PC-3 (cell line): ENCODE data around the gene CCNB1. TPM values are rescaled to one million over a fixed set of nuclear protein-coding genes. Genes with fewer than 3 reads are reported as not detected.

Experiments
- ATAC-seq: fragments of 200-7000 bp; cut with Tn5 transposase; 2 replicates; pipeline ENCODE4 v1.9.1; 2020; ENCODE audit warnings: mild to moderate bottlenecking, moderate library complexity
- Bru-seq: library from RNA; stranded (reverse); fragments of 400-500 nt; gene quantifications from one replicate; lab custom pipeline; 2021; lab: Mats Ljungman, UMichigan
- BruChase-seq, 2 experiments: library from RNA; stranded (reverse); fragments of 400-500 nt; gene quantifications; one replicate each; lab custom pipeline; 2021; lab: Mats Ljungman, UMichigan
- BruUV-seq: library from RNA; stranded (reverse); fragments of 400-500 nt; replicated peaks from 2 replicates; lab custom pipeline; 2021; lab: Mats Ljungman, UMichigan
- CTCF ChIA-PET: fragments of 300-600 bp; sonication (Branson Sonifier 250); formaldehyde crosslinking; loops from one replicate; lab custom pipeline; 2022; ENCODE audit warnings: antibody characterized with exemption; lab: Charles Lee
- POLR2A ChIA-PET: fragments of 300-600 bp; sonication (Branson Sonifier 250); formaldehyde crosslinking; loops from one replicate; lab custom pipeline; 2022; ENCODE audit warnings: antibody characterized with exemption; ENCODE audit not compliant: unreplicated experiment; lab: Charles Lee
- DNase-seq: peaks from one replicate; pipeline ENCODE4 v3.0.0-alpha.2; 2015
- H2AFZ ChIP-seq: fragments of 300-600 bp; sonication (generic); 2 replicates; pipeline ENCODE4 v1.6.0; 2016; ENCODE audit warnings: antibody characterized with exemption, low read length
- H3F3A ChIP-seq: fragments of 300-600 bp; sonication (generic); one replicate; pipeline ENCODE4 v1.6.0; 2017; ENCODE audit warnings: antibody characterized with exemption, low read length, control low read depth, mild to moderate bottlenecking; ENCODE audit not compliant: unreplicated experiment
- H3K27ac ChIP-seq: fragments of 300-600 bp; sonication (generic); 2 replicates; pipeline ENCODE4 v1.5.1; 2016; ENCODE audit warnings: mild to moderate bottlenecking, low read length
- H3K27me3 ChIP-seq: fragments of 300-600 bp; sonication (generic); 2 replicates; pipeline ENCODE4 v1.6.1; 2016; ENCODE audit warnings: low read length, mixed read lengths
- H3K36me3 ChIP-seq: fragments of 300-600 bp; sonication (generic); 2 replicates; pipeline ENCODE4 v1.6.1; 2016; ENCODE audit warnings: low read depth, mixed run types, low read length, mixed read lengths
- H3K4me1 ChIP-seq: fragments of 300-600 bp; sonication (generic); 2 replicates; pipeline ENCODE4 v1.5.1; 2016; ENCODE audit warnings: low read length; ENCODE audit not compliant: insufficient read depth
- H3K4me2 ChIP-seq: fragments of 300-600 bp; sonication (generic); 2 replicates; pipeline ENCODE4 v1.6.0; 2016; ENCODE audit warnings: low read length
- H3K4me3 ChIP-seq: fragments of 300-600 bp; sonication (generic); 2 replicates; pipeline ENCODE4 v1.5.1; 2016; ENCODE audit warnings: mild to moderate bottlenecking, low read length, mixed read lengths
- H3K79me2 ChIP-seq: fragments of 300-600 bp; sonication (generic); 2 replicates; pipeline ENCODE4 v1.6.1; 2017; ENCODE audit warnings: low read length, mixed read lengths
- H3K9ac ChIP-seq: fragments of 300-600 bp; sonication (generic); 2 replicates; pipeline ENCODE4 v1.6.0; 2016; ENCODE audit warnings: mild to moderate bottlenecking, low read length
- H3K9me2 ChIP-seq: fragments of 300-600 bp; sonication (generic); replicated peaks from 2 replicates; pipeline ENCODE4 v1.6.1; 2016; ENCODE audit warnings: mixed run types, low read length, mixed read lengths
- H3K9me3 ChIP-seq: fragments of 300-600 bp; sonication (generic); 2 replicates; pipeline ENCODE4 v1.6.1; 2016; ENCODE audit warnings: low read length, mixed read lengths
- H4K20me1 ChIP-seq: fragments of 300-600 bp; sonication (generic); 2 replicates; pipeline ENCODE4 v1.6.1; 2016; ENCODE audit warnings: low read length, mixed read lengths
- EZH2 ChIP-seq: fragments of 300-600 bp; sonication (generic); IDR thresholded peaks from one replicate; pipeline ENCODE4 v1.6.1; 2017; ENCODE audit warnings: antibody characterized with exemption, mild to moderate bottlenecking, low read length; ENCODE audit not compliant: unreplicated experiment
- EZH2phosphoT487 ChIP-seq: fragments of 300-600 bp; sonication (generic); IDR thresholded peaks from 2 replicates; pipeline ENCODE4 v1.6.1; 2018; ENCODE audit warnings: mild to moderate bottlenecking, antibody characterized with exemption, low read length, borderline replicate concordance
- intact Hi-C: fragments of 100-400 bp; cut with micrococcal nuclease; formaldehyde crosslinking; loops from 2 replicates; pipeline ENCODE4 v1.9.0; 2023
- long read RNA-seq: library from polyadenylated mRNA; unstranded; transcript quantifications from one replicate; pipeline ENCODE4 v2.0.0, GENCODE V29; 2021; ENCODE audit not compliant: unreplicated experiment
- total RNA-seq: library from RNA; depleted of rRNA; stranded (reverse); fragments of >200 nt; gene quantifications from 2 replicates; pipeline ENCODE4 v1.2.3, GENCODE V29; 2014; rRNA removed
- TF ChIP-seq, protein P1 (sequence below): fragments of 300-600 bp; sonication (generic); conservative IDR thresholded peaks from 2 replicates; pipeline ENCODE4 v1.5.1; 2017; ENCODE audit warnings: antibody characterized with exemption, low read depth, mild to moderate bottlenecking, low read length

Gene CCNB1
- total RNA-seq (134 and 185 TPM in 2 replicates), Bru-seq, nascent RNA (percentile 90 among the genes with signal in this experiment), BruChase-seq, experiment 1, labeled RNA remaining after a 6-hour chase (percentile 94 among the genes with signal in this experiment), BruChase-seq, experiment 2, labeled RNA remaining after a 2-hour chase (percentile 72 among the genes with signal in this experiment)
- long read RNA-seq, transcript CCNB1-201 (9 exons, 2,169 nt): major isoform, 75 of 83 reads
- long read RNA-seq, partial matches to known transcripts: 4 of 83 reads
- long read RNA-seq, other reads (novel, unspliced or antisense): 4 of 83 reads

DNA sequence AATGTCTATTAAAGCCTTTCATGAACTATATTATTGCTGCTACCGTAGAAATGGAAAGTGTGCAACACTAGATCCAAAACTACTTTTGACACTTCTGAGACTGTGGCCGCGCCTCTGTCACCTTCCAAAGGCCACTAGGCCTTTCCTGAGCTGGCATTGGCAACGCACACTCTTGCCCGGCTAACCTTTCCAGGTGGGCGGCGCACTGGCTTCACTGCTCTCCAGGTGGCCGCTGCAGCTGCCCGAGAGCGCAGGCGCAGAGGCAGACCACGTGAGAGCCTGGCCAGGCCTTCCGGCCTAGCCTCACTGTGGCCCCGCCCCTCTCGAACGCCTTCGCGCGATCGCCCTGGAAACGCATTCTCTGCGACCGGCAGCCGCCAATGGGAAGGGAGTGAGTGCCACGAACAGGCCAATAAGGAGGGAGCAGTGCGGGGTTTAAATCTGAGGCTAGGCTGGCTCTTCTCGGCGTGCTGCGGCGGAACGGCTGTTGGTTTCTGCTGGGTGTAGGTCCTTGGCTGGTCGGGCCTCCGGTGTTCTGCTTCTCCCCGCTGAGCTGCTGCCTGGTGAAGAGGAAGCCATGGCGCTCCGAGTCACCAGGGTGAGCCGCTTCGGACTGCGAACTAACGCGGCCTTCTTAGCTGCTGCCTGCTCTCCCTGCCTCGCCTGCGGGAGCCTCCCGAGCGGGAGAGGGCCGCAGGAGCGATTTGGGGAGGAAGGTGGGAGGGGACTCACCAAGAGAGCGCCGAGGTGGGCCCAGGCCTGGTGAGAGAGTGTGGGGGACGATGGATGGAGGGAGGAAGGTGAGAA lies at the start of gene CCNB1:
Gene CCNB1 (plus strand): TSS at position 465 of the 807 bp plus-strand sequence. CDS start 113 bp downstream, at position 578.
- Histone ChIP-seq H3K9ac (peak within 1 kb of the TSS; percentile 97), H3K27ac (peak within 1 kb of the TSS; percentile 70), H3K36me3 (peaks cover 18% of the 10 kb centered on the region), H3K9me3 (no peaks in the 10 kb centered on the region), H3F3A (no peaks in the 10 kb centered on the region), H4K20me1 (0 out of 2 replicates have a peak, but pooled peaks cover 4% of the 10 kb centered on the region), H3K4me1 (peaks cover 20% of the 10 kb centered on the region), H3K27me3 (no peaks in the 10 kb centered on the region), H2AFZ (peak within 1 kb of the TSS; percentile 98), H3K4me2 (peak within 1 kb of the TSS; percentile 94), H3K9me2 (no peaks in the 10 kb centered on the region), H3K4me3 (peak within 1 kb of the TSS; percentile 97), H3K79me2 (peaks cover 45% of the 10 kb centered on the region)
- DNase-seq (peak; percentile 97), ATAC-seq (peak; percentile 98)
- POLR2A ChIA-PET: interaction anchor here (0.6 kb wide), 1 partner anchor 22 kb away, joined by 3 read pairs; no protein-coding TSS in a partner anchor
- CTCF ChIA-PET: no interaction called here
- no peak for TF ChIP-seq EZH2phosphoT487
- TF ChIP-seq, protein P1, sequence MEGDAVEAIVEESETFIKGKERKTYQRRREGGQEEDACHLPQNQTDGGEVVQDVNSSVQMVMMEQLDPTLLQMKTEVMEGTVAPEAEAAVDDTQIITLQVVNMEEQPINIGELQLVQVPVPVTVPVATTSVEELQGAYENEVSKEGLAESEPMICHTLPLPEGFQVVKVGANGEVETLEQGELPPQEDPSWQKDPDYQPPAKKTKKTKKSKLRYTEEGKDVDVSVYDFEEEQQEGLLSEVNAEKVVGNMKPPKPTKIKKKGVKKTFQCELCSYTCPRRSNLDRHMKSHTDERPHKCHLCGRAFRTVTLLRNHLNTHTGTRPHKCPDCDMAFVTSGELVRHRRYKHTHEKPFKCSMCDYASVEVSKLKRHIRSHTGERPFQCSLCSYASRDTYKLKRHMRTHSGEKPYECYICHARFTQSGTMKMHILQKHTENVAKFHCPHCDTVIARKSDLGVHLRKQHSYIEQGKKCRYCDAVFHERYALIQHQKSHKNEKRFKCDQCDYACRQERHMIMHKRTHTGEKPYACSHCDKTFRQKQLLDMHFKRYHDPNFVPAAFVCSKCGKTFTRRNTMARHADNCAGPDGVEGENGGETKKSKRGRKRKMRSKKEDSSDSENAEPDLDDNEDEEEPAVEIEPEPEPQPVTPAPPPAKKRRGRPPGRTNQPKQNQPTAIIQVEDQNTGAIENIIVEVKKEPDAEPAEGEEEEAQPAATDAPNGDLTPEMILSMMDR: no peak
- no peak for TF ChIP-seq EZH2
- no TSS peak for BruUV-seq
- intact Hi-C loops: loop anchor here (10.0 kb wide), 1 partner anchor 72 kb away; the partner anchor contains the start of gene SLC30A5

DNA sequence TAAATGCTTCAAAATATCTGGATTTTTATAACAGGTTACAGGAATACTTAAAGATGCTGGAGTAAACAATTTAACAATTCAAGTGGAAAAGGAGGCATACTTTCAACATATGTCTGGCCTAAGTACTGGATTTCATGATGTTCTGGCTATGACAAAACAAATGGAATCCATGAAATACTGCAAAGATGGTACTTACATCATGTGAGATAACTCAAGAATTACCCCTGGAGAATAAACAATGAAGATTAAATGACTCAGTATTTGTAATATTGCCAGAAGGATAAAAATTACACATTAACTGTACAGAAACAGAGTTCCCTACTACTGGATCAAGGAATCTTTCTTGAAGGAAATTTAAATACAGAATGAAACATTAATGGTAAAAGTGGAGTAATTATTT lies 37.5 kb upstream of the CCNB1 start:
- Histone ChIP-seq H3K27ac (no peak overlapping the region), H3K9me3 (no peaks in the 10 kb centered on the region), H4K20me1 (no peaks in the 10 kb centered on the region), H2AFZ (no peak overlapping the region), H3K79me2 (no peaks in the 10 kb centered on the region), H3K9ac (no peak overlapping the region), H3K4me1 (peaks cover 7% of the 10 kb centered on the region; the same call in 1 of the 2 replicates), H3F3A (no peaks in the 10 kb centered on the region), H3K4me3 (no peak overlapping the region), H3K27me3 (no peaks in the 10 kb centered on the region), H3K9me2 (no peaks in the 10 kb centered on the region), H3K36me3 (peaks cover 8% of the 10 kb centered on the region), H3K4me2 (no peak overlapping the region)
- DNase-seq (peak; percentile 64), ATAC-seq (peak; percentile 59)
- CTCF ChIA-PET: no interaction called here
- no peak for TF ChIP-seq EZH2
- TF ChIP-seq, protein P1: no peak
- no peak for TF ChIP-seq EZH2phosphoT487
- no TSS peak for BruUV-seq
- POLR2A ChIA-PET: no interaction called here
- intact Hi-C loops: loop anchor here (10.0 kb wide), 1 partner anchor 55 kb away; the partner anchor contains the start of gene CENPH
